Neural crest cell (in vitro differentiated cells): ENCODE results near the gene SP5. TPM values are rescaled to one million over a fixed set of nuclear protein-coding genes. Genes with fewer than 3 reads are reported as not detected.

Experiments used
- DNase-seq: peaks from one replicate; pipeline ENCODE4 v3.0.0; 2021; ENCODE audit warnings: low read depth, mixed read lengths, low spot score
- H3K27ac Mint-ChIP-seq: one replicate; pipeline ENCODE4 v1.8.0; 2021; ENCODE audit warnings: mild to moderate bottlenecking, mixed read lengths; ENCODE audit not compliant: unreplicated experiment
- H3K27me3 Mint-ChIP-seq: 2 replicates; pipeline ENCODE4 v1.8.0; 2021; ENCODE audit warnings: low read depth, mild to moderate bottlenecking, mixed read lengths
- H3K36me3 Mint-ChIP-seq: 2 replicates; pipeline ENCODE4 v1.8.0; 2021; ENCODE audit warnings: low read depth, mild to moderate bottlenecking, mixed read lengths
- H3K4me1 Mint-ChIP-seq: 2 replicates; pipeline ENCODE4 v1.8.0; 2021; ENCODE audit warnings: mixed read lengths
- H3K4me3 Mint-ChIP-seq: one replicate; pipeline ENCODE4 v1.8.0; 2021; ENCODE audit warnings: mild to moderate bottlenecking, mixed read lengths
- H3K9me3 Mint-ChIP-seq: 2 replicates; pipeline ENCODE4 v1.8.0; 2021; ENCODE audit warnings: mixed read lengths
- CTCF ChIP-seq: fragments of 200-600 bp; sonication (generic); conservative IDR thresholded peaks from 2 replicates; pipeline ENCODE4 v1.5.0; 2021; ENCODE audit warnings: antibody characterized with exemption, mild to moderate bottlenecking
- total RNA-seq: library from RNA; stranded (reverse); gene quantifications from 2 replicates; pipeline ENCODE4 v1.2.1, GENCODE V29; 2021

Gene SP5
- total RNA-seq, 1 donor from 2014 or later: 6.4 TPM

GRCh38 chr2:170761572-170761971 is 46.4 kb downstream of the SP5 start:
- Mint-ChIP-seq H3K36me3 (no peaks in the 10 kb centered on the region), H3K9me3 (no peaks in the 10 kb centered on the region), H3K27ac (no peak overlapping the region), H3K4me1 (peaks cover 4% of the 10 kb centered on the region), H3K4me3 (no peak overlapping the region), H3K27me3 (no peaks in the 10 kb centered on the region)
- no peak for DNase-seq
- no peak for TF ChIP-seq CTCF

DNA sequence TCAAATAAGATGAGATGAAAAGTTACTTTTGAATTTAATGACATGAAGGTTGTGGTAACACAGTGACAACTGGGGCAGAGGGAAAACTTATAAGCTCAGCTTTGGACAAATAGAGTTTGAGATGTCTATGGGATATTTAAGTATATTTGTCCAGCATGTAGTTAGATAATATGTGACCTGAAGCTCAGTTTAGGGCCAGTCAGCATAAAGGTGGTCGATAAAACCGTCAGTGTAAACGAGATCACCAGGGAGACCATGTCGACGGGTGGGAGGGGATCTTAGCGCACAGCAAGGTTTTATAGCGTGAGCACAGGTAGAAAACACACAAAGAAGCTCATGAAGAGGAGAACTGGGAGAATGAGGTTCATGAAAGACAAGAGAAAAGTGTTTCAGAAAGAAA is 47.6 kb downstream of the SP5 start:
- Mint-ChIP-seq H3K4me3 (no peak overlapping the region), H3K27me3 (no peaks in the 10 kb centered on the region), H3K27ac (no peak overlapping the region), H3K4me1 (peaks cover 4% of the 10 kb centered on the region), H3K9me3 (no peaks in the 10 kb centered on the region), H3K36me3 (no peaks in the 10 kb centered on the region)
- no peak for DNase-seq
- TF ChIP-seq CTCF: no peak

DNA sequence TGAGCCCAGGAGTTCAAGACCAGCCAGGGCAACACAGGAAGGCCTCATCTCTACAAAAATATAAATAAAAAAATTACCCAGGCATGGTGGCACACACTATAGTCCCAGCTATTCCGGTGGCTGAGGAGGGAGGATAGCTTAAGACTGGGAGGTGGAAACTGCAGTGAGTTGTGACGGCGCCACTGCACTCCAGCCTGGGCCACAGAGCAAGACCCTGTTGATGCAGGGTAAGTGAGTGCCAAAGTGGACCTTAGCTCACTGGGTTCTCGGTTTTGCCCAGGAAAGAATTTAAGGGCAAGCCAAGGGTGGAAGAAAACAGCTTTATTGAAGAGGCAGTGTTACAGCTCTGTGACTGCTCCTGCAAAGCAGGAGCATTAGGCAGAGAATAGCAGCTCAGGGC is 48.1 kb downstream of the SP5 start:
- Mint-ChIP-seq H3K4me1 (peaks cover 4% of the 10 kb centered on the region), H3K36me3 (no peaks in the 10 kb centered on the region)

DNA sequence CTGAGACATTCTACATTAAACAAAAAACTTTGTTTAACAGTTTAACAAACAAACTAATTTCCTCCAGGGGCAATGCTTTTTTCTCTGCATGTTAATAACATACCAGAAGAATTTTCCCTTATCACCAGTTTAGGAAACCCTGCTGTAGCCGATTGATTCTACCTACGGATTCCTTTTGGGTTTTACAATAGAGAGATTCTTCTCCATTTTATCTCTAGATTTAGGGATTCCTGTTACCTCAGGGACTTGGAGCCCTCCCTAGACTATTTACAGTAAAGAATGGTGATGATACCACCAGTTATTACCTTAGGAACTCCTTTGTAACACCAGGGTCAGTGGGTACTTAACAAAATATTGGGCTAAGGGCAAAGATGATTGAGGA is 49.7 kb downstream of the SP5 start:
- Mint-ChIP-seq H3K27ac (no peak overlapping the region), H3K4me1 (peaks cover 5% of the 10 kb centered on the region), H3K9me3 (no peaks in the 10 kb centered on the region), H3K4me3 (no peak overlapping the region), H3K27me3 (no peaks in the 10 kb centered on the region), H3K36me3 (no peaks in the 10 kb centered on the region)
- no peak for DNase-seq
- TF ChIP-seq CTCF: no peak

More for the DNA sequence above, 48.1 kb downstream of the SP5 start:
- no peaks in the 10 kb centered on the region for H3K27me3 Mint-ChIP-seq
- no peak for DNase-seq
- no peak overlapping the region for H3K27ac Mint-ChIP-seq
- H3K9me3 Mint-ChIP-seq: no peaks in the 10 kb centered on the region
- no peak for TF ChIP-seq CTCF
- H3K4me3 Mint-ChIP-seq: no peak overlapping the region

- Mint-ChIP-seq H3K9me3 (no peaks in the 10 kb centered on the region), H3K4me3 (no peak overlapping the region), H3K27ac (no peak overlapping the region), H3K36me3 (no peaks in the 10 kb centered on the region), H3K27me3 (peaks cover 5% of the 10 kb centered on the region), H3K4me1 (peaks cover 17% of the 10 kb centered on the region)
- TF ChIP-seq CTCF: no peak
- DNase-seq: no peak
These were observed 51.6 kb downstream of the SP5 start for GRCh38 chr2:170766693-170767092.

Other genes with a start within 250 kb of the SP5 start
- gene ERICH2, start 55.0 kb downstream of the SP5 start, total RNA-seq: not detected in 2 replicates
- gene GAD1, start 101.5 kb downstream of the SP5 start, total RNA-seq: 0.39 and 0.82 TPM in 2 replicates
- gene GORASP2, start 213.9 kb downstream of the SP5 start, total RNA-seq: 71.3 and 71.4 TPM in 2 replicates